ENCODE results near the gene RBBP7. TPM values are rescaled to one million over a fixed set of nuclear protein-coding genes. Genes with fewer than 3 reads are reported as not detected.

The RBBP7 gene
- polyA plus RNA-seq, 3 donors: 32.2 to 56.8 (median 52.6) TPM

- H3K4me3 ChIP-seq (replicated peaks in 1 of 3; ENCODE audit: low read depth in 2 of 3, low read length in 3 of 3): no peak overlapping the region
- H3K36me3 ChIP-seq (replicated peaks in 1 of 2; ENCODE audit: control insufficient read depth in 1 of 2, insufficient read depth in 2 of 2, low read length in 2 of 2): peaks cover 15 to 41% of the 10 kb centered on the region in 2 donors
- no peak for DNase-seq
- Mint-ChIP-seq H3K27me3 (ENCODE audit: low read depth in 3 of 3) (peaks cover 0 to 22% (median 1%) of the 10 kb centered on the region in 3 donors), H3K36me3 (peaks cover 26 to 57% of the 10 kb centered on the region in 2 donors), H3K4me1 (peaks cover 11% of the 10 kb centered on the region), H3K4me3 (no peak overlapping the region), H3K27ac (no peak overlapping the region), H3K9me3 (peaks cover 0 to 7% (median 0%) of the 10 kb centered on the region in 7 donors)
- no peak overlapping the region for H2AFZ ChIP-seq (ENCODE audit: insufficient read depth, low read depth, low read length, poor library complexity, severe bottlenecking)
- intact Hi-C loops (cut with micrococcal nuclease): loop anchor here (2.0 to 10.0 kb wide), 2 partner anchors 219 to 221 kb away; no protein-coding TSS in a partner anchor
- no peaks in the 10 kb centered on the region for H3K79me2 ChIP-seq (ENCODE audit: insufficient read depth, low read length)
- peaks cover 0 to 2% of the 10 kb centered on the region in 2 donors for H3K27me3 ChIP-seq (ENCODE audit: control insufficient read depth in 2 of 2, insufficient read depth in 2 of 2, low read length in 2 of 2)
- H3K4me1 ChIP-seq (ENCODE audit: control insufficient read depth in 1 of 2, insufficient read depth in 2 of 2, low read length in 2 of 2): peaks cover 0 to 7% of the 10 kb centered on the region in 2 donors
- WGBS (ENCODE audit: insufficient coverage): no CpG with 5 or more reads among the region's 8 CpGs
- H3K9me3 ChIP-seq (replicated peaks in 1 of 2; ENCODE audit: control insufficient read depth in 1 of 2, insufficient read depth in 1 of 2, low read length in 2 of 2): no peaks in the 10 kb centered on the region
- no peak overlapping the region for H3K27ac ChIP-seq (ENCODE audit: low read depth in 1 of 2, low read length in 2 of 2)
- TF ChIP-seq CTCF (IDR thresholded peaks at IDR 0.05): no peak
- no peak overlapping the region for H3K4me2 ChIP-seq (replicated peaks; ENCODE audit: extremely low read depth, low read length, poor library complexity, severe bottlenecking)
- no peaks in the 10 kb centered on the region for H4K20me1 ChIP-seq (ENCODE audit: insufficient read depth, low read length)
- H3K9ac ChIP-seq (ENCODE audit: insufficient read depth, low read length, poor library complexity, severe bottlenecking): no peak overlapping the region
Observed at GRCh38 chrX:16825264-16826035, 44.7 kb downstream of the RBBP7 start.

- 100% methylated on average over 1 of the region's 2 CpGs for WGBS (ENCODE audit: insufficient coverage)
- H2AFZ ChIP-seq (ENCODE audit: insufficient read depth, low read depth, low read length, poor library complexity, severe bottlenecking): no peak overlapping the region
- no peaks in the 10 kb centered on the region for H3K27me3 ChIP-seq (ENCODE audit: control insufficient read depth in 2 of 2, insufficient read depth in 2 of 2, low read length in 2 of 2)
- H3K4me3 ChIP-seq (replicated peaks in 1 of 3; ENCODE audit: low read depth in 2 of 3, low read length in 3 of 3): no peak overlapping the region
- no peak overlapping the region for H3K9ac ChIP-seq (ENCODE audit: insufficient read depth, low read length, poor library complexity, severe bottlenecking)
- no peak overlapping the region for H3K27ac ChIP-seq (ENCODE audit: low read depth in 1 of 2, low read length in 2 of 2)
- no peaks in the 10 kb centered on the region for H3K4me1 ChIP-seq (ENCODE audit: control insufficient read depth in 1 of 2, insufficient read depth in 2 of 2, low read length in 2 of 2)
- peak overlapping the region in 2 of 7 donors; percentile 2 to 4 for H3K27ac Mint-ChIP-seq
- H3K36me3 ChIP-seq (replicated peaks in 1 of 2; ENCODE audit: control insufficient read depth in 1 of 2, insufficient read depth in 2 of 2, low read length in 2 of 2): peaks cover 8 to 50% of the 10 kb centered on the region in 2 donors
- H3K36me3 Mint-ChIP-seq: peaks cover 30 to 58% of the 10 kb centered on the region in 2 donors
- intact Hi-C loops (cut with micrococcal nuclease): loop anchor here in 1 of 2 donors (10.0 kb wide), 1 partner anchor 222 kb away; no protein-coding TSS in a partner anchor
- peaks cover 0 to 20% (median 1%) of the 10 kb centered on the region in 3 donors for H3K27me3 Mint-ChIP-seq (ENCODE audit: low read depth in 3 of 3)
- H3K4me2 ChIP-seq (replicated peaks; ENCODE audit: extremely low read depth, low read length, poor library complexity, severe bottlenecking): no peak overlapping the region
- peaks cover 4% of the 10 kb centered on the region for H3K4me1 Mint-ChIP-seq
- H3K9me3 Mint-ChIP-seq: peaks cover 0 to 7% (median 0%) of the 10 kb centered on the region in 7 donors
- no peaks in the 10 kb centered on the region for H4K20me1 ChIP-seq (ENCODE audit: insufficient read depth, low read length)
- no peaks in the 10 kb centered on the region for H3K79me2 ChIP-seq (ENCODE audit: insufficient read depth, low read length)
- no peaks in the 10 kb centered on the region for H3K9me3 ChIP-seq (replicated peaks in 1 of 2; ENCODE audit: control insufficient read depth in 1 of 2, insufficient read depth in 1 of 2, low read length in 2 of 2)
- no peak for TF ChIP-seq CTCF (IDR thresholded peaks at IDR 0.05)
- no peak overlapping the region for H3K4me3 Mint-ChIP-seq
- DNase-seq: no peak
Observed at GRCh38 chrX:16822723-16823122, 47.4 kb downstream of the RBBP7 start.
